ENCODE data around the gene SLC15A3. TPM values are rescaled to one million over a fixed set of nuclear protein-coding genes. Genes with fewer than 3 reads are reported as not detected.

Gene SLC15A3
- total and polyA plus RNA-seq, 2 experiments from 2014 or later = 14.2 to 15.8 TPM

- TF ChIP-seq CTCF (conservative IDR thresholded peaks at IDR 0.05; ENCODE audit: low read depth in 2 of 2) (no peak), JUNB (IDR thresholded peaks at IDR 0.05; ENCODE audit: unreplicated experiment) (no peak), CREB1 (CRISPR knock-in tag; IDR thresholded peaks at IDR 0.05; ENCODE audit: low read depth) (no peak), EZH2phosphoT487 (IDR thresholded peaks at IDR 0.05; ENCODE audit: unreplicated experiment) (no peak), ZNF114 (CRISPR knock-in tag; IDR thresholded peaks at IDR 0.05) (no peak), POLR2AphosphoS5 (IDR thresholded peaks at IDR 0.05; ENCODE audit: low read depth) (no peak), ZNF331 (CRISPR knock-in tag; IDR thresholded peaks at IDR 0.05; ENCODE audit: low read depth) (no peak), STAT1 (IDR thresholded peaks at IDR 0.05; ENCODE audit: unreplicated experiment) (no peak), ETS1 (IDR thresholded peaks at IDR 0.05) (no peak), EZH2 (IDR thresholded peaks at IDR 0.05; ENCODE audit: low read depth, unreplicated experiment) (no peak)
Observed at GRCh38 chr11:60895687-60896086, 56.3 kb downstream of the SLC15A3 start (continued).

GRCh38 chr11:60891103-60891741 lies 60.8 kb downstream of the SLC15A3 start:
- Mint-ChIP-seq H3K27me3 (ENCODE audit: insufficient read depth, low read depth, poor library complexity) (peaks cover 8% of the 10 kb centered on the region), H3K27ac (no peak overlapping the region)
- H3K4me1 ChIP-seq (ENCODE audit: insufficient read depth) = no peaks in the 10 kb centered on the region
- TF ChIP-seq CTCF (conservative IDR thresholded peaks at IDR 0.05; ENCODE audit: low read depth in 2 of 2) (no peak), STAT1 (IDR thresholded peaks at IDR 0.05; ENCODE audit: unreplicated experiment) (no peak), ETS1 (IDR thresholded peaks at IDR 0.05) (no peak), EZH2 (IDR thresholded peaks at IDR 0.05; ENCODE audit: low read depth, unreplicated experiment) (no peak), NANOG (IDR thresholded peaks at IDR 0.05; ENCODE audit: borderline replicate concordance) (no peak), EZH2phosphoT487 (IDR thresholded peaks at IDR 0.05; ENCODE audit: unreplicated experiment) (no peak), ZNF462 (CRISPR knock-in tag; IDR thresholded peaks at IDR 0.05) (no peak)

More at GRCh38 chr11:60891103-60891741, 60.8 kb downstream of the SLC15A3 start:
- Mint-ChIP-seq H3K36me3 (ENCODE audit: low read depth) (peaks cover 41% of the 10 kb centered on the region), H3K4me1 (no peaks in the 10 kb centered on the region), H3K9me3 (no peaks in the 10 kb centered on the region), H3K4me3 (no peak overlapping the region)
- Histone ChIP-seq H3K4me3 (no peak overlapping the region), H3K36me3 (ENCODE audit: insufficient read depth) (peaks cover 24% of the 10 kb centered on the region), H4K20me1 (replicated peaks; ENCODE audit: insufficient read depth) (peaks cover 2% of the 10 kb centered on the region; the same call in 1 of the 2 replicates), H2AFZ (no peak overlapping the region), H3K27me3 (ENCODE audit: insufficient read depth) (no peaks in the 10 kb centered on the region), H3F3A (replicated peaks; ENCODE audit: low read depth) (no peaks in the 10 kb centered on the region), H3K4me2 (no peak overlapping the region), H3K27ac (ENCODE audit: low read depth) (no peak overlapping the region), H3K9me2 (ENCODE audit: insufficient read depth) (no peaks in the 10 kb centered on the region), H3K79me2 (replicated peaks; ENCODE audit: insufficient read depth) (no peaks in the 10 kb centered on the region)
- DNase-seq (ENCODE audit: low spot score) (no peak), ATAC-seq (no peak)
